MM.1S (cell line): ENCODE measurements around the gene CDHR5.

Experiments used
- DNase-seq: peaks from one replicate; pipeline ENCODE4 v3.0.0-alpha.2; 2015
- H2AFZ ChIP-seq: fragments of 300-600 bp; sonication (generic); 2 replicates; pipeline ENCODE4 v1.6.0; 2016; ENCODE audit warnings: antibody characterized with exemption, low read length
- H3F3A ChIP-seq: fragments of 300-600 bp; sonication (generic); 2 replicates; pipeline ENCODE4 v1.6.1; 2016; ENCODE audit warnings: mild to moderate bottlenecking, antibody characterized with exemption, low read length, moderate library complexity, mixed read lengths; ENCODE audit not compliant: insufficient read depth
- H3K27ac ChIP-seq: fragments of 300-600 bp; sonication (generic); 2 replicates; pipeline ENCODE4 v1.5.1; 2016; ENCODE audit warnings: mild to moderate bottlenecking, low read length
- H3K27me3 ChIP-seq: fragments of 300-600 bp; sonication (generic); replicated peaks from 2 replicates; pipeline ENCODE4 v1.6.0; 2016; ENCODE audit warnings: low read length; ENCODE audit not compliant: insufficient read depth
- H3K36me3 ChIP-seq: fragments of 300-600 bp; sonication (generic); replicated peaks from 2 replicates; pipeline ENCODE4 v1.6.1; 2016; ENCODE audit warnings: mild to moderate bottlenecking, low read length, mixed read lengths; ENCODE audit not compliant: insufficient read depth
- H3K4me1 ChIP-seq: fragments of 300-600 bp; sonication (generic); 2 replicates; pipeline ENCODE4 v1.6.1; 2016; ENCODE audit warnings: low read length, mixed read lengths
- H3K4me2 ChIP-seq: fragments of 300-600 bp; sonication (generic); 2 replicates; pipeline ENCODE4 v1.6.0; 2016; ENCODE audit warnings: low read depth, low read length
- H3K4me3 ChIP-seq: fragments of 300-600 bp; sonication (generic); 2 replicates; pipeline ENCODE4 v1.5.1; 2016; ENCODE audit warnings: low read length, mixed read lengths
- H3K79me2 ChIP-seq: fragments of 300-600 bp; sonication (generic); 2 replicates; pipeline ENCODE4 v1.6.1; 2016; ENCODE audit warnings: mixed run types, low read length, mixed read lengths
- H3K9ac ChIP-seq: fragments of 300-600 bp; sonication (generic); 2 replicates; pipeline ENCODE4 v1.6.1; 2016; ENCODE audit warnings: low read length, mixed read lengths
- H3K9me2 ChIP-seq: fragments of 300-600 bp; sonication (generic); replicated peaks from 2 replicates; pipeline ENCODE4 v1.6.1; 2016; ENCODE audit warnings: mild to moderate bottlenecking, low read length, mixed read lengths; ENCODE audit not compliant: insufficient read depth
- H3K9me3 ChIP-seq: fragments of 300-600 bp; sonication (generic); replicated peaks from 2 replicates; pipeline ENCODE4 v1.6.1; 2016; ENCODE audit warnings: mild to moderate bottlenecking, low read length, mixed read lengths; ENCODE audit not compliant: insufficient read depth
- H4K20me1 ChIP-seq: fragments of 300-600 bp; sonication (generic); 2 replicates; pipeline ENCODE4 v1.6.1; 2016; ENCODE audit warnings: mild to moderate bottlenecking, low read length, moderate library complexity, mixed read lengths; ENCODE audit not compliant: insufficient read depth
- EZH2 ChIP-seq: fragments of 300-600 bp; sonication (generic); optimal IDR thresholded peaks from 2 replicates; pipeline ENCODE3; 2017; ENCODE audit warnings: low read depth, mild to moderate bottlenecking, antibody characterized with exemption, low read length, mixed read lengths
- EZH2phosphoT487 ChIP-seq: fragments of 300-600 bp; sonication (generic); IDR thresholded peaks from 2 replicates; pipeline ENCODE4 v1.6.1; 2018; ENCODE audit warnings: antibody characterized with exemption, low read length
- TF ChIP-seq, protein P1 (sequence below): fragments of 300-600 bp; sonication (generic); IDR thresholded peaks from 2 replicates; pipeline ENCODE4 v1.5.1; 2016; ENCODE audit warnings: antibody characterized with exemption, low read length, mixed read lengths

The CDHR5 gene

GRCh38 chr11:606245-606644 is 18.5 kb downstream of the CDHR5 start:
- Histone ChIP-seq H3K9ac (no peak overlapping the region), H3K27me3 (no peaks in the 10 kb centered on the region), H3K4me3 (no peak overlapping the region), H3K27ac (no peak overlapping the region), H3F3A (no peaks in the 10 kb centered on the region), H3K9me2 (no peaks in the 10 kb centered on the region), H3K4me1 (no peaks in the 10 kb centered on the region), H3K4me2 (no peak overlapping the region), H2AFZ (no peak overlapping the region), H4K20me1 (no peaks in the 10 kb centered on the region), H3K9me3 (no peaks in the 10 kb centered on the region), H3K36me3 (peaks cover 15% of the 10 kb centered on the region; the same call in 1 of the 2 replicates), H3K79me2 (peaks cover 28% of the 10 kb centered on the region)
- DNase-seq, result no peak
- TF ChIP-seq, protein P1, sequence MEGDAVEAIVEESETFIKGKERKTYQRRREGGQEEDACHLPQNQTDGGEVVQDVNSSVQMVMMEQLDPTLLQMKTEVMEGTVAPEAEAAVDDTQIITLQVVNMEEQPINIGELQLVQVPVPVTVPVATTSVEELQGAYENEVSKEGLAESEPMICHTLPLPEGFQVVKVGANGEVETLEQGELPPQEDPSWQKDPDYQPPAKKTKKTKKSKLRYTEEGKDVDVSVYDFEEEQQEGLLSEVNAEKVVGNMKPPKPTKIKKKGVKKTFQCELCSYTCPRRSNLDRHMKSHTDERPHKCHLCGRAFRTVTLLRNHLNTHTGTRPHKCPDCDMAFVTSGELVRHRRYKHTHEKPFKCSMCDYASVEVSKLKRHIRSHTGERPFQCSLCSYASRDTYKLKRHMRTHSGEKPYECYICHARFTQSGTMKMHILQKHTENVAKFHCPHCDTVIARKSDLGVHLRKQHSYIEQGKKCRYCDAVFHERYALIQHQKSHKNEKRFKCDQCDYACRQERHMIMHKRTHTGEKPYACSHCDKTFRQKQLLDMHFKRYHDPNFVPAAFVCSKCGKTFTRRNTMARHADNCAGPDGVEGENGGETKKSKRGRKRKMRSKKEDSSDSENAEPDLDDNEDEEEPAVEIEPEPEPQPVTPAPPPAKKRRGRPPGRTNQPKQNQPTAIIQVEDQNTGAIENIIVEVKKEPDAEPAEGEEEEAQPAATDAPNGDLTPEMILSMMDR, result no peak
- TF ChIP-seq EZH2phosphoT487 (no peak), EZH2 (no peak)

- Histone ChIP-seq H3K4me1 (no peaks in the 10 kb centered on the region), H3K9me2 (no peaks in the 10 kb centered on the region), H3K27ac (no peak overlapping the region), H3K36me3 (peaks cover 15% of the 10 kb centered on the region; the same call in 1 of the 2 replicates), H3K79me2 (peaks cover 25% of the 10 kb centered on the region), H3K27me3 (no peaks in the 10 kb centered on the region), H3K9me3 (no peaks in the 10 kb centered on the region), H2AFZ (no peak overlapping the region), H3K4me3 (no peak overlapping the region), H4K20me1 (no peaks in the 10 kb centered on the region), H3K4me2 (no peak overlapping the region), H3K9ac (no peak overlapping the region), H3F3A (no peaks in the 10 kb centered on the region)
- TF ChIP-seq EZH2, result no peak
- no peak for DNase-seq
These were observed 19.2 kb downstream of the CDHR5 start for GRCh38 chr11:605286-606129.

GRCh38 chr11:603154-603553 is 21.6 kb downstream of the CDHR5 start:
- Histone ChIP-seq H3K9me3 (no peaks in the 10 kb centered on the region), H3K4me2 (no peak overlapping the region), H3F3A (no peaks in the 10 kb centered on the region), H4K20me1 (no peaks in the 10 kb centered on the region), H3K4me1 (no peaks in the 10 kb centered on the region), H3K79me2 (peaks cover 32% of the 10 kb centered on the region), H3K9ac (no peak overlapping the region), H3K4me3 (no peak overlapping the region), H3K27me3 (no peaks in the 10 kb centered on the region), H3K36me3 (peaks cover 20% of the 10 kb centered on the region; the same call in 1 of the 2 replicates), H2AFZ (no peak overlapping the region), H3K27ac (no peak overlapping the region), H3K9me2 (no peaks in the 10 kb centered on the region)
- no peak for DNase-seq
- TF ChIP-seq EZH2phosphoT487, result no peak
- TF ChIP-seq, protein P1, result no peak
- no peak for TF ChIP-seq EZH2
